K562 (cell line): ENCODE measurements around the gene UBE2D2. TPM values are rescaled to one million over a fixed set of nuclear protein-coding genes. Genes with fewer than 3 reads are reported as not detected.
"Not testable (repeated sequence)": the region's sequence is repeated elsewhere in the genome, so short reads cannot be mapped to it uniquely, and the experiment has no call there.

Experiments
- ATAC-seq: fragments of 200-7000 bp; cut with Tn5 transposase; 3 replicates; pipeline ENCODE4 v1.9.1; 2020; ENCODE audit warnings: moderate library complexity
- BruUV-seq: library from RNA; stranded (reverse); fragments of 400-500 nt; replicated peaks from 2 replicates; lab custom pipeline; 2021; lab: Mats Ljungman, UMichigan
- CTCF ChIA-PET: fragments of 300-600 bp; formaldehyde crosslinking; extraction: SDS; loops from one replicate; lab custom pipeline; 2021; ENCODE audit warnings: low intra/inter-chr PET ratio; lab: Yijun Ruan, JAX
- POLR2A ChIA-PET: fragments of 300-600, 350-650 bp; sonication (Branson Sonifier 250); formaldehyde crosslinking; extraction: SDS; loops from one replicate; lab custom pipeline; 2021; ENCODE audit warnings: antibody characterized with exemption, inconsistent platforms; lab: Yijun Ruan, JAX
- DNase-seq, 4 experiments: peaks; one replicate each; pipeline versions ENCODE4 v3.0.0 to v3.0.0-alpha.2; 2011 to 2018; ENCODE audit warnings: low spot score in 3 of 4, mixed read lengths in 3 of 4; ENCODE audit errors: extremely low read depth in 1 of 4
- FAIRE-seq: peaks from 2 replicates; lab custom pipeline; 2011; peaks lifted over from hg19 to GRCh38; lab: Jason Lieb, UNC
- H2AFZ ChIP-seq: 2 replicates; pipeline ENCODE4 v1.6.0; 2011; ENCODE audit warnings: low read depth, low read length, control low read depth, inconsistent platforms
- H3K27ac ChIP-seq: fragments of 200-600 bp; 3 replicates; pipeline ENCODE4 v1.8.0; 2011; ENCODE audit warnings: low read depth, mild to moderate bottlenecking, control low read depth, inconsistent platforms, low read length, moderate library complexity, mixed read lengths; ENCODE audit errors: extremely low read depth
- H3K27me3 ChIP-seq, 2 experiments: fragments of 300-600 bp in 1 of 2; 2 replicates in 1 of 2; 3 replicates in 1 of 2; pipeline versions ENCODE4 v1.6.0 to v1.8.0; 2011; ENCODE audit warnings: inconsistent platforms in 2 of 2, low read length in 2 of 2, mild to moderate bottlenecking in 1 of 2, mixed read lengths in 1 of 2, moderate library complexity in 1 of 2; ENCODE audit not compliant: control insufficient read depth in 2 of 2, insufficient read depth in 2 of 2
- H3K36me3 ChIP-seq: fragments of 300-600 bp; 3 replicates; pipeline ENCODE4 v1.8.0; 2011; ENCODE audit warnings: mild to moderate bottlenecking, low read length, inconsistent platforms; ENCODE audit not compliant: control insufficient read depth, insufficient read depth
- H3K4me1 ChIP-seq, 2 experiments: fragments of 200-600 bp in 1 of 2; replicated peaks in 1 of 2; 2 replicates in 1 of 2; 3 replicates in 1 of 2; pipeline versions ENCODE4 v1.5.1 to v1.8.0; 2011; ENCODE audit warnings: inconsistent platforms in 2 of 2, low read length in 2 of 2, mild to moderate bottlenecking in 1 of 2, mixed read lengths in 1 of 2, moderate library complexity in 1 of 2; ENCODE audit not compliant: control insufficient read depth in 2 of 2, insufficient read depth in 2 of 2
- H3K4me2 ChIP-seq: 2 replicates; pipeline ENCODE4 v1.6.1; 2011; ENCODE audit warnings: low read length, control low read depth, inconsistent platforms, mixed read lengths; ENCODE audit not compliant: insufficient read depth
- H3K4me3 ChIP-seq: fragments of 200-600 bp; sonication (generic), shearing (Covaris generic); 2 replicates; pipeline ENCODE4 v1.5.1; 2016; ENCODE audit warnings: control low read depth, inconsistent platforms
- H3K79me2 ChIP-seq: fragments of 200-600 bp; 3 replicates; pipeline ENCODE4 v1.8.0; 2011; ENCODE audit warnings: low read length, inconsistent platforms; ENCODE audit not compliant: control insufficient read depth, insufficient read depth
- H3K9ac ChIP-seq, 2 experiments: 2 replicates each; pipeline versions ENCODE4 v1.6.0 to v1.6.1; 2011; ENCODE audit warnings: low read depth in 2 of 2, low read length in 2 of 2, control low read depth in 1 of 2, inconsistent platforms in 1 of 2, mild to moderate bottlenecking in 1 of 2, mixed read lengths in 1 of 2; ENCODE audit not compliant: insufficient read depth in 1 of 2
- H3K9me1 ChIP-seq: one replicate; pipeline ENCODE4 v1.6.0; 2011; ENCODE audit warnings: inconsistent platforms, mild to moderate bottlenecking, low read length, moderate library complexity; ENCODE audit not compliant: control insufficient read depth, insufficient read depth
- H3K9me3 ChIP-seq: replicated peaks from 2 replicates; pipeline ENCODE4 v1.5.1; 2011; ENCODE audit warnings: low read depth, low read length, inconsistent platforms; ENCODE audit not compliant: control insufficient read depth, insufficient read depth
- H4K20me1 ChIP-seq: replicated peaks from 2 replicates; pipeline ENCODE4 v1.6.1; 2011; ENCODE audit warnings: low read length, inconsistent platforms, mixed read lengths; ENCODE audit not compliant: control insufficient read depth, insufficient read depth
- CREB3L1 ChIP-seq: fragments of 450-650 bp; IDR thresholded peaks from 2 replicates; pipeline ENCODE4 v1.6.1; 2014; ENCODE audit warnings: low read depth, mild to moderate bottlenecking, moderate library complexity, borderline replicate concordance
- ELF4 ChIP-seq: fragments of 450-650 bp; formaldehyde crosslinking; IDR thresholded peaks from 2 replicates; pipeline ENCODE4 v1.4.0; 2022; ENCODE audit warnings: missing genetic modification characterization
- EP300 ChIP-seq: IDR thresholded peaks from 2 replicates; pipeline ENCODE4 v1.6.1; 2012; ENCODE audit warnings: low read length, improper control_type of control experiment
- ETS2 ChIP-seq: IDR thresholded peaks from 2 replicates; pipeline ENCODE4 v1.6.1; 2016; ENCODE audit warnings: borderline replicate concordance, missing genetic modification characterization, mild to moderate bottlenecking, moderate library complexity, missing compliant biosample characterization; ENCODE audit not compliant: poor library complexity, severe bottlenecking
- KLF13 ChIP-seq: fragments of 450-650 bp; IDR thresholded peaks from 2 replicates; pipeline ENCODE4 v1.6.1; 2016; ENCODE audit warnings: missing genetic modification characterization, low read depth, mild to moderate bottlenecking, missing compliant biosample characterization, moderate library complexity, borderline replicate concordance
- ZNF121 ChIP-seq: sonication (generic); formaldehyde crosslinking; conservative IDR thresholded peaks from 2 replicates; pipeline ENCODE4 v1.8.0; 2022; ENCODE audit warnings: missing genetic modification reagents
- WGBS: fragments of 100-300 bp; shearing (Covaris generic); methylation state at CpG from one replicate; pipeline ENCODE4 v1.1.6; 2016; ENCODE audit warnings: low coverage, mixed read lengths; ENCODE audit not compliant: insufficient coverage; ENCODE audit errors: missing lambda C conversion rate; 5-methylcytosine and 5-hydroxymethylcytosine counted together
- in situ Hi-C: fragments of 300-500 bp; cut with MboI; formaldehyde crosslinking; loops from 4 replicates; pipeline ENCODE4 v1.15.0; 2018; ENCODE audit warnings: inconsistent platforms, mixed read lengths
- intact Hi-C: fragments of 100-400 bp; cut with micrococcal nuclease; formaldehyde crosslinking; loops from 2 replicates; pipeline ENCODE4 v1.14.2; 2022
- polyA plus RNA-seq, 8 experiments: library from polyadenylated mRNA; depleted of rRNA in 4 of 8; stranded (reverse) in 5 of 8; unstranded in 3 of 8; fragments of >200 nt; fragmentation: Nextera tagmentation in 2 of 8; fragmentation: Illumina TruSeq in 1 of 8; extraction: Ambion mirVana in 2 of 8; extraction: Trizol in 1 of 8; gene quantifications; 2 replicates each; pipeline versions ENCODE4 v1.2.1 to v1.2.3, GENCODE V29; 2011 to 2014; ENCODE audit warnings: inconsistent platforms in 1 of 8, missing spikeins in 1 of 8
- total RNA-seq, 7 experiments: library from RNA; depleted of rRNA in 6 of 7; stranded (reverse); fragments of >200 nt in 6 of 7; fragmentation: Illumina TruSeq in 2 of 7; extraction: Trizol in 2 of 7; gene quantifications; 2 replicates each; pipeline versions ENCODE4 v1.2.1 to v1.2.3, GENCODE V29; 2011 to 2021; ENCODE audit warnings: low replicate concordance in 1 of 7

UBE2D2 gene
- total and polyA plus RNA-seq, 9 of the 15 experiments (the other 6 are each of a cell fraction or from before 2014, with no cell fraction given) = 53.6 to 198 (median 122) TPM

GRCh38 chr5:139577689-139578290 lies 16.7 kb downstream of the UBE2D2 start (continued):
- TF ChIP-seq CREB3L1 (no peak), ELF4 (CRISPR knock-in tag) (no peak), EP300 (no peak), ETS2 (tag) (no peak)

- Histone ChIP-seq H3K79me2 (peaks cover 92% of the 10 kb centered on the region), H3K4me3 (no peak overlapping the region), H4K20me1 (peaks cover 30% of the 10 kb centered on the region), H3K9ac (no peak overlapping the region; a peak in 1 of 4 replicates), H3K4me1 (peaks cover 4% of the 10 kb centered on the region in 2 experiments; a peak in 3 of 5 replicates), H3K27ac (no peak overlapping the region), H3K4me2 (no peak overlapping the region), H2AFZ (no peak overlapping the region), H3K27me3 (no peaks in the 10 kb centered on the region), H3K9me1 (no peaks in the 10 kb centered on the region), H3K9me3 (no peaks in the 10 kb centered on the region), H3K36me3 (peaks cover 46% of the 10 kb centered on the region)
- TF ChIP-seq KLF13 (tag) (no peak), ZNF121 (peak; percentile 92)
- no TSS peak for BruUV-seq
- ATAC-seq = no peak
- WGBS = 62% methylated on average over 2 of the region's 2 CpGs
- DNase-seq = no peak
- intact Hi-C loops (no loop called here), in situ Hi-C loops (no loop called here)
- POLR2A ChIA-PET = interaction anchor here (0.6 kb wide), 2 partner anchors 14 to 66 kb away, joined by 3 to 5 read pairs; no protein-coding TSS in a partner anchor
- CTCF ChIA-PET = no interaction called here
- no peak for FAIRE-seq
Observed at GRCh38 chr5:139578325-139578724, 17.2 kb downstream of the UBE2D2 start.

GRCh38 chr5:139582181-139582580 lies 21.0 kb downstream of the UBE2D2 start:
- intact Hi-C loops, H3K4me3 ChIP-seq, DNase-seq, ATAC-seq, H2AFZ ChIP-seq, H3K27me3 ChIP-seq, H3K9me3 ChIP-seq, in situ Hi-C loops, BruUV-seq, H3K9ac ChIP-seq, H3K4me2 ChIP-seq, FAIRE-seq, H3K9me1 ChIP-seq, H3K27ac ChIP-seq, H3K4me1 ChIP-seq: not testable (repeated sequence)
- CTCF ChIA-PET = interaction anchor here (0.7 kb wide), 1 partner anchor 45 kb away, joined by 3 read pairs; no protein-coding TSS in a partner anchor
- WGBS = 89% methylated on average over 5 of the region's 5 CpGs
- peaks cover 16% of the 10 kb centered on the region for H4K20me1 ChIP-seq
- POLR2A ChIA-PET = interaction anchor here (0.6 to 1.5 kb wide), 2 partner anchors 16 to 167 kb away, joined by 4 to 5 read pairs; no protein-coding TSS in a partner anchor
- H3K36me3 ChIP-seq = peaks cover 42% of the 10 kb centered on the region
- H3K79me2 ChIP-seq = peaks cover 90% of the 10 kb centered on the region
